Activated CD8-positive, alpha-beta memory T cell treated with anti-CD3 and anti-CD28 coated beads, Interleukin-2, amount 50 U/mL, for 1 hour (primary cell): ENCODE measurements around the gene SVEP1.

Experiments
- DNase-seq: peaks from one replicate; pipeline ENCODE4 v3.0.0-alpha.2; 2020; ENCODE audit errors: extremely low read depth

Gene SVEP1

DNA sequence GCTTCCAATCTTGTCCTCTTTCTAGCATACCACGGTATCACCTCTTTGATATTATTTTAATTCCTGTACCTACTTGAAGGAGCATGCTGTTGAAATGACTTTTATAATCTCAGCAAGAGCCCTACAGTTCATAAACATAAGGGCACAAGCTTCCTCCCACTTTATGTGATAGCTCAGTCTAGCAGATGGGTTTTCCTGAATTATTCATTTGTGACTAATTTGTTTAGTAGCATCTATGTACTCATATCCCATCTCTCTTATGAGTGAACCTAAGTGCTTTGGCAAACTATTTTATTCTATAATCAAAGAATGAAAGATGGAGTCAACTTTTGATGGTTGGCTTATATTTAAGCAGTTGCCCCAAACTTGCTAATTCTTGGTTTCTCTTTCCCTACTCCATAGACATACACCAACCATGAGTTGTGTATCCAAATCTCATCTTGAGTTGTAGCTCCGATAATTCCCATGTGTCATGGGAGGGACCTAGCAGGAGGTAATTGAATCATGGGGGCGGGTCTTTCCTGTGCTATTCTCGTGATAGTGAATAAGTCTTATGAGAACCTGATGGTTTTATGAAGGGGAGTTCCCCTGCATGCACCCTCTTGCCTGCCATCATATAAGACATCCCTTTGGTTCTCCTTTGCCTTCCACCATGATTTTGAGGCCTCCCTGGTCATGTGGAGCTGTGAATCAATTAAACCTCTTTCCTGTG, 259.6 kb downstream of the SVEP1 start:
- DNase-seq = no peak

DNA sequence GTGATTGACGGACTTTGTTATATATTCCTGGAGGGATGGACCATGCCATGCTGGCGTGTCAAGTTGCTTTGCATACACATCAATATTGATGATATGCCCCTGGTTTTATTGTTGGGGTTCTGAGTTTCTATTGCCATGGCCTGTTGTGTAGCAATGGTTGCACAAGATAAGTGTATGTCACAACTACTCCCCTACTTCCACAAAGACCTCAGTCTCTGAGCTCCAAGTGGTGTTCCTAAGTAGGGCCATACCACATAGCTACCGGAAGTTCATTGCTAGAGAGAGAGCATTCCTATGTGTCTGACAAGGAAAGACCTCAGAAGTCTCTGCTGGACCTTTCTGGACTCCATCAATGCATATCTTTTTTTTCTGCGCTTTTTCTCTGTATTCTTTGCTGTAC, 261.6 kb downstream of the SVEP1 start:
- DNase-seq = no peak

DNA sequence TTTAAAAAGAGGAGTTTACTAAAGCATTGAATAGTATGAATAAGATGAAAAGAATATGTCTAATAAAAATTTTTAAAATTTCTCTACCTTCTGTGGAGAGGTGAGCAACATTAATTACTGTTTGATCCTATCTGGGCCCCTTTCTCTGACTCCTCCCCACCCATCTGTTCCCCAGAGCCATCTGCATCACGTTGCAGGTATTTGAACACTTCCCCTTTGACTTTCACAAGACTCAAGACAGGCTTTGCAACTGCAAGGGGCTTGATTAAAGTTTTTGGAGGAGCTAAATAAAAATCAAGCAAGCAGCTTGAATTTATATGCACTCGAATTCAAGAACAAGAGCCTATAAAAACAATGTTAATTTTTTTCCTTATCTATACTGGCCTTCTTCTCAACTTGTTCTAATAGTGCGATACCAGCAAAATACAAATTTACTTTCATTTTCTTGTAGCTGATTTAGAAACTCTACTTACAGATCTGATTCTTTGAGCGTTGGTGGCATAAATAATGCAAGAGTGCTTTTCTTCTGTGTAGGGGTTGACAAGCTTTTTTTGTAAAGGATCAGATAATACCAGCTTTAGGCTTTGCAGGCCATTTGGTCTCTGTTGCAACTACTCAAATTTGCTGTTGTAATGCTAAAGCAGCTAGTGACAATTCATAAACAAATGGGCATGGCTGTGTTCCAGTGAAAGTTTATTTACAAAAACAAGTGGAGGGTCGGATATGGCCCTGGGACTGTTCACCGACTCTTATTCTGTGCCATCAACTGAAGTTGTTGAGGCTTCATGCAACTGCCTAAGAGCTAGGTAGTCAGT, 263.1 kb downstream of the SVEP1 start:
- no peak for DNase-seq
